ENCODE measurements around the gene SGCD.
A peak's percentile ranks its signal among the peaks of the same experiment; 100 is the strongest.

SGCD gene

GRCh38 chr5:156411185-156411613, 84.2 kb downstream of the SGCD start:
- TF ChIP-seq, protein P1, sequence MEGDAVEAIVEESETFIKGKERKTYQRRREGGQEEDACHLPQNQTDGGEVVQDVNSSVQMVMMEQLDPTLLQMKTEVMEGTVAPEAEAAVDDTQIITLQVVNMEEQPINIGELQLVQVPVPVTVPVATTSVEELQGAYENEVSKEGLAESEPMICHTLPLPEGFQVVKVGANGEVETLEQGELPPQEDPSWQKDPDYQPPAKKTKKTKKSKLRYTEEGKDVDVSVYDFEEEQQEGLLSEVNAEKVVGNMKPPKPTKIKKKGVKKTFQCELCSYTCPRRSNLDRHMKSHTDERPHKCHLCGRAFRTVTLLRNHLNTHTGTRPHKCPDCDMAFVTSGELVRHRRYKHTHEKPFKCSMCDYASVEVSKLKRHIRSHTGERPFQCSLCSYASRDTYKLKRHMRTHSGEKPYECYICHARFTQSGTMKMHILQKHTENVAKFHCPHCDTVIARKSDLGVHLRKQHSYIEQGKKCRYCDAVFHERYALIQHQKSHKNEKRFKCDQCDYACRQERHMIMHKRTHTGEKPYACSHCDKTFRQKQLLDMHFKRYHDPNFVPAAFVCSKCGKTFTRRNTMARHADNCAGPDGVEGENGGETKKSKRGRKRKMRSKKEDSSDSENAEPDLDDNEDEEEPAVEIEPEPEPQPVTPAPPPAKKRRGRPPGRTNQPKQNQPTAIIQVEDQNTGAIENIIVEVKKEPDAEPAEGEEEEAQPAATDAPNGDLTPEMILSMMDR (IDR thresholded peaks at IDR 0.05; ENCODE audit: low read depth, low read length): no peak
- peak; percentile 35 for DNase-seq (ENCODE audit: extremely low read depth, low read depth)

DNA sequence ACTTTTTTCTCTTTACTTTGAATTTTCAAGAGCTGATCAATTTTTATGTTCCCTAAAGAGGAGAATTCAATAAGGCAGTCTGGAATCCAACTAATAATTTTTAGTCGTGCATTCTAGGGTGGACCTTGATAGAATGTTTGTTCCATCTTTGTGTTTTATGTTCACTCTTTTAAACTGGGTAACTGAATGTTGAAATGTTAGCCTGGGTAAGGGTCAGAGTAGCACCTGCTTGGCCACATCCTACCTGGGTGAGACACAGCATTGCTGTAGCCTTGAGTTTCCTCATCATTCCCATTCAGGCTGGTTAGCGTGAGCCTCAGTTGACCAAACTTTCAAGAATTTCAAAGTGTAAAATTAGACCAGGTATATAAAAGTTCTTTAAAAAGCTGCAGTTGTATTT, 85.0 kb downstream of the SGCD start:
- TF ChIP-seq, protein P1 (IDR thresholded peaks at IDR 0.05; ENCODE audit: low read depth, low read length): no peak
- DNase-seq (ENCODE audit: extremely low read depth, low read depth): no peak

GRCh38 chr5:156414391-156414790, 87.4 kb downstream of the SGCD start:
- TF ChIP-seq, protein P1 (IDR thresholded peaks at IDR 0.05; ENCODE audit: low read depth, low read length): no peak
- no peak for DNase-seq (ENCODE audit: extremely low read depth, low read depth)

- no peak for DNase-seq (ENCODE audit: extremely low read depth, low read depth)
- TF ChIP-seq, protein P1 (IDR thresholded peaks at IDR 0.05; ENCODE audit: low read depth, low read length): no peak
These were observed 92.7 kb downstream of the SGCD start for GRCh38 chr5:156419661-156420060.

GRCh38 chr5:156420665-156421064, 93.7 kb downstream of the SGCD start:
- DNase-seq (ENCODE audit: extremely low read depth, low read depth): no peak
- TF ChIP-seq, protein P1 (IDR thresholded peaks at IDR 0.05; ENCODE audit: low read depth, low read length): no peak

GRCh38 chr5:156421798-156422197, 94.8 kb downstream of the SGCD start:
- TF ChIP-seq, protein P1 (IDR thresholded peaks at IDR 0.05; ENCODE audit: low read depth, low read length): no peak
- no peak for DNase-seq (ENCODE audit: extremely low read depth, low read depth)

DNA sequence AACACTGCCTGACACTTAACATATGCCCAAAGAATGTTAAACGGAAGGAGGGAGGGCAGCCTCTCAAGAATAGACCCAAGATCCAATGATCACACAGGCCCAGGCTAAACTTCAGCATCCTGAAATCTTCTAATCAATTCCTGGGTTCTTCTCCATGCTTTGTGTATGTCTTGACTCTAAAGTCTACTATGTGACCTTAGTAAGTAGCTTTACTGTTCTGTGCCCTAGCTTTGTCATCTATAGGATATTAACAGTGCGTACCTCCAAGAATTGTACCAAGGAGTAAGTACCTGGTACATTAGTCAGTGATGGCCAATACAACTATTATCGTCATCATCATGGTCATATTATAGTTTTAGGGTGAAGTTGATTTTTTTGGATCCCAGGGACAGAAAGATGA, 96.6 kb downstream of the SGCD start:
- DNase-seq (ENCODE audit: extremely low read depth, low read depth): no peak
- TF ChIP-seq, protein P1 (IDR thresholded peaks at IDR 0.05; ENCODE audit: low read depth, low read length): no peak
